ENCODE data around the gene TPI1.

Gene TPI1

DNA sequence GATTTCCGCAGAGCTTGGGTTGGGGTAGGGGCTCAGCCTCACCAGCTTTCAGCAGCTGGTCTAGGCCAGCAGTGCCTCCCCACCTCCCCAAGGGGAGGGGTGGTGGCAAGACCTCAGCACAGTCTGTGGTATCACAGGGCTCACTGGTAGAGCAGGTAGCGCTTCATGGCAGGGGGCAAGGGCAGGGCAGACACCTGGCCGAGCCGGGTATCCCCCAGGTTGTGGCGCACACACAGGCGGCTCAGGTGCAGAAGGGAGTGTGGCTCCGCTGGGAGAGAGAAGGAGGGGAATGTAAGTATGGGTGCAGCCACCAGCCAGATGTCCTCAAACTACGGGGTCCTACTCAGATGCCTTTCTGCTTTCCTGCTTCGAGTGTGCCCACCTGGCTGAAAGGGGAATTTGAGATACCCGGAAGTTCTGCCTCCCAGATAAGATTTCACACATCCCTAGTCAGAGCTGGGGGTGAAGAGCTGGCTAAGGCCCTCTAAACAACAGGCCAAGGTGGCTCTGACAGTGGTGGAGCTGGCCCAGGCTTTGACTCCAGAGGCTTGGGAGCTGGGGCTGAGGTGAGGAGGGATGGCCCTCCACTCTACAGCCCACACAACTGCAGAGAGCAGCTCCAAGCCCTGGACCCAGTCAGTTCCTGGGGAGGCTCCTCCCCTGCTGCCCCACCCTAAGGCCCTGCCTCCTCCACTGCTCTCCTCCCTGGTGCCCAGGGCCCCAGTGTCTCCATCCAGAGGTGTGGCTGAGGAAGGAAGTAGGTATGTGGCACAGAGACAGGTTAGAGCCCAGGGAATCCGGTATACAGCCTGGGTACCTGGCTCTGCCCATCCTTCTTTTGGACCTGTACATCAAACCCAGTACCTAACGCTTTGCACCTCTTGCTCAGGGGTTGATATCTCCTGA is 4.0 kb downstream of the TPI1 start:
- H3K9ac ChIP-seq (ENCODE audit: low read length) = peak overlapping the region; percentile 49; the same call in 1 of the 2 replicates
- TF ChIP-seq, protein P1, sequence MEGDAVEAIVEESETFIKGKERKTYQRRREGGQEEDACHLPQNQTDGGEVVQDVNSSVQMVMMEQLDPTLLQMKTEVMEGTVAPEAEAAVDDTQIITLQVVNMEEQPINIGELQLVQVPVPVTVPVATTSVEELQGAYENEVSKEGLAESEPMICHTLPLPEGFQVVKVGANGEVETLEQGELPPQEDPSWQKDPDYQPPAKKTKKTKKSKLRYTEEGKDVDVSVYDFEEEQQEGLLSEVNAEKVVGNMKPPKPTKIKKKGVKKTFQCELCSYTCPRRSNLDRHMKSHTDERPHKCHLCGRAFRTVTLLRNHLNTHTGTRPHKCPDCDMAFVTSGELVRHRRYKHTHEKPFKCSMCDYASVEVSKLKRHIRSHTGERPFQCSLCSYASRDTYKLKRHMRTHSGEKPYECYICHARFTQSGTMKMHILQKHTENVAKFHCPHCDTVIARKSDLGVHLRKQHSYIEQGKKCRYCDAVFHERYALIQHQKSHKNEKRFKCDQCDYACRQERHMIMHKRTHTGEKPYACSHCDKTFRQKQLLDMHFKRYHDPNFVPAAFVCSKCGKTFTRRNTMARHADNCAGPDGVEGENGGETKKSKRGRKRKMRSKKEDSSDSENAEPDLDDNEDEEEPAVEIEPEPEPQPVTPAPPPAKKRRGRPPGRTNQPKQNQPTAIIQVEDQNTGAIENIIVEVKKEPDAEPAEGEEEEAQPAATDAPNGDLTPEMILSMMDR (IDR thresholded peaks at IDR 0.05; ENCODE audit: low read length) = no peak
- no peak for TF ChIP-seq EZH2 (IDR thresholded peaks at IDR 0.05; ENCODE audit: borderline replicate concordance, low read length)
- H3K27ac ChIP-seq (ENCODE audit: low read depth, low read length, poor library complexity, severe bottlenecking) = peak overlapping the region; percentile 78
- H4K20me1 ChIP-seq (ENCODE audit: insufficient read depth, low read length) = peaks cover 3% of the 10 kb centered on the region; the same call in 1 of the 2 replicates
- peaks cover 8% of the 10 kb centered on the region for H3K79me2 ChIP-seq (ENCODE audit: insufficient read depth, low read length)
- peak overlapping the region; percentile 83 for H3K4me3 ChIP-seq (ENCODE audit: low read depth, low read length, poor library complexity, severe bottlenecking)
- no peaks in the 10 kb centered on the region for H3K9me3 ChIP-seq (ENCODE audit: low read length)
- H3K27me3 ChIP-seq (ENCODE audit: insufficient read depth, low read length) = no peaks in the 10 kb centered on the region
- peak overlapping the region; percentile 93 for H3K4me2 ChIP-seq (ENCODE audit: low read length)
- no peak overlapping the region for H2AFZ ChIP-seq (ENCODE audit: low read length)
- H3F3A ChIP-seq (ENCODE audit: insufficient read depth, low read length) = peaks cover 13% of the 10 kb centered on the region
- H3K36me3 ChIP-seq (ENCODE audit: insufficient read depth, low read length) = peaks cover 63% of the 10 kb centered on the region
- H3K4me1 ChIP-seq (ENCODE audit: insufficient read depth, low read length, severe bottlenecking) = peaks cover 60% of the 10 kb centered on the region
- H3K9me2 ChIP-seq (ENCODE audit: low read depth, low read length) = no peaks in the 10 kb centered on the region

DNA sequence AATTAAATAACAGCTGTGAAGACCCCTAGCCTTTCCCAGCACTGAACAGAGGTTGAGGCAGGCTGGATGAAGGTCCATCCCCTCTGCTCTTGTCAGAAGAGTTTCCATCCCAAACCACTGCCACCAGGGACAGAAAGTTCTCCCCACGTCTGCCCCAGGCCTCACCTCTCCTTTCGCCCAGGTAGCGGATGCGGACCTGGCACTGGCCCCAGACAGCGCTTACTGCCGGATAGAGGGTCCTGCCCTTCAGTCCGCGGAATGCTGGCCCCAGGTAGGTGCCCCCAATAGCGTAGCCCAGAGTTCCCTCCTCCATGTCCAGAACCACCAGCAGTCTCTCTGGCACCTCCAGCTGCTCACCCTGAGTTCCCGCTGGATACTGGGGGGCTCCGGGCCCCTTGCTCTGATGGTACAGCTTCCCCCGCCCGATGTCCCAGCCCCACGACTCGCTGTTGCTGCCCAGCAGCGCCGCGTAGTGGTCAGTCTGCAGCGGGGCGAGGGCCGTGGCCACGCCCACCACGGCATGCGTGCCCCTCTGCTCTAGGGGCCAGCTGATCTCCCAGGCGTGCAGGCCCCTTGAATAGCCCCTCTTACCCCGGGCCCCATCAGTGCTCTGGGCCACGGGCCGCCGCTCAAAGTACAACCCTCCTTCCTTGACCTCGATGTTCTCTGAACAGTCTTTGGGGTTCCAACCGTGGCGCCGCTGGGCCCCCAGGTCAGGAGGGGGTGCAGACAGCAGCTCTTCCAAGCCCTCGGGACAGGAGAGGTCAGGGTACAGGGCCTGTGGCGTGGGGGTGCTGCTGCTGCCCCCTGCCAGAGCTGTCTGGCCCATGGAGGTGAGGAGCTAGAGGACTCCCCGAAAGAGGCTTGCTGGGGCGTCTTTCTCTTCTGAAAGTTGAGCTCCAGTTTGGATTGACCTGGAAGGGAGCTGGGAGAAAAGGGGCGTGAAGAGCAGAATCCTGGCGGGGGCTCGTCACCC is 5.0 kb downstream of the TPI1 start:
- Histone ChIP-seq H3K9me2 (ENCODE audit: low read depth, low read length) (no peaks in the 10 kb centered on the region), H3K79me2 (ENCODE audit: insufficient read depth, low read length) (peaks cover 8% of the 10 kb centered on the region), H3F3A (ENCODE audit: insufficient read depth, low read length) (peaks cover 10% of the 10 kb centered on the region; the same call in 1 of the 2 replicates), H3K4me2 (ENCODE audit: low read length) (peak overlapping the region; percentile 93), H3K36me3 (ENCODE audit: insufficient read depth, low read length) (peaks cover 73% of the 10 kb centered on the region), H2AFZ (ENCODE audit: low read length) (no peak overlapping the region), H3K9me3 (ENCODE audit: low read length) (no peaks in the 10 kb centered on the region), H3K27ac (ENCODE audit: low read depth, low read length, poor library complexity, severe bottlenecking) (peak overlapping the region; percentile 78), H4K20me1 (ENCODE audit: insufficient read depth, low read length) (peaks cover 3% of the 10 kb centered on the region; the same call in 1 of the 2 replicates), H3K27me3 (ENCODE audit: insufficient read depth, low read length) (no peaks in the 10 kb centered on the region), H3K4me3 (ENCODE audit: low read depth, low read length, poor library complexity, severe bottlenecking) (peak overlapping the region; percentile 83), H3K9ac (ENCODE audit: low read length) (peak overlapping the region; percentile 88), H3K4me1 (ENCODE audit: insufficient read depth, low read length, severe bottlenecking) (peaks cover 52% of the 10 kb centered on the region)
- no peak for TF ChIP-seq EZH2 (IDR thresholded peaks at IDR 0.05; ENCODE audit: borderline replicate concordance, low read length)
- TF ChIP-seq, protein P1 (IDR thresholded peaks at IDR 0.05; ENCODE audit: low read length) = peak; percentile 86

Measured in OCI-LY1 (cell line).